Stimulated activated CD4-positive, alpha-beta T cell treated with anti-CD3 and anti-CD28 coated beads, Interleukin-1b, Interleukin-23, amount 100 ng/mL, for 4 hours (primary cell): ENCODE results near the gene SLC1A5.
"Not testable (repeated sequence)": the region's sequence is repeated elsewhere in the genome, so short reads cannot be mapped to it uniquely, and the experiment has no call there.

Experiments used
- DNase-seq, 2 donors: peaks; one replicate each; pipeline ENCODE4 v3.0.0-alpha.2; 2020; ENCODE audit warnings: low read depth in 2 of 2

Gene SLC1A5

DNA sequence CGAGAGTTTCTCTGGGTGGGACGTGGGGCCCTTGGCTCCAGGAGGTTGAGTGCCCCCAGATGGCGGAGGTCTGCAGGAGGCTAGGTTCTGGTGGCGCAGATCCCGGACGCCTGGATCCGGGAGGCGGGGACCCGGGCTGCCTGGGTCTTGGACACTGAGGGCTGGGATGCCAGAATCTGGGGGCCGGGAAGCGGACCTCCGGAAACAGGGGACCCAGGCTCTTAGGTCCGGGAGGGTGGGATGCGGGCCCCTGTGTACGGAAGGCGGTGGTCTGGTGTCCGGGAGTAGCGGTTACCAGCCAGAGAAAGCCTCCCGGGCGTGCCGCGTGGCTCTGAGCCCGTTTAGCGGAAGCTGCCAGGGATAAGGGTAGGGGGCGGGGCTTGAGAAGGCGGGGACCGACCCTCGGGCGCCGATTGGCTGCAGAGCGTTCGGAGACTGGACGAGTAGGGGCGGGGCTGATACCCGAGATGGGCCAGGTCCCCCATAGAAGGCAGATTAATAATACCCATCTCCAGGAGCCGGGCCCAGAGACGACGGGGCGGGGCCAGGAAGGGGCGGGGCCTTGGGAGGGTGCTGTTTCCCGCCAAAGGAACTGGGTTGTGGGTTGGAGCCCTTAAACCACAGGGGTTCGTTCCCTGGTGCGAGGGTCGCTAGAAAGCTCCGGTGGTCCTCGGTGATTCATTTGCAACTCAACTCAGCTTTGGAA is at the start of gene SLC1A5:
Gene SLC1A5 (minus strand): TSS at position 333 of the 706 bp plus-strand sequence. CDS start 629 bp downstream, outside the sequence.
- DNase-seq = peak; percentile 99

DNA sequence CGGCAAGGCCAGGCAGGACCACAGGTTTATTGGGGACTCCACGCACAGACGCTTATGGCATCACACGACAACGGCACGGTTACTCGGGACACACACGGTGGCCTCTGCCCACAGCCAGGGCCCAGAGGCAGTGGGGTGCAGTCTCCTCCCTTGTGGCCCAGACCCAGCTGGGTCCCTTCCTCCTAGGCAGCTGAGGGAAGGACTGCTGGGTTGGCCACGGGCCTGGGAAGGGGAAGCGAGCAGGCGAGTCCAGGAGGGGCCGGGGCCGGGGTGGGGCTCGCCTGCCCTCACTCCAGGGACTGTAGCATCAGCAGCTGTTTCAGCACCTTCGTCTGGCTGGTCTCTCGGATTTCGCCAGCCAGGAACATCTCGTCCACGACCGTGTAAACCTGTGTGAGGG is 49.8 kb upstream of the SLC1A5 start:
- DNase-seq = no peak

DNA sequence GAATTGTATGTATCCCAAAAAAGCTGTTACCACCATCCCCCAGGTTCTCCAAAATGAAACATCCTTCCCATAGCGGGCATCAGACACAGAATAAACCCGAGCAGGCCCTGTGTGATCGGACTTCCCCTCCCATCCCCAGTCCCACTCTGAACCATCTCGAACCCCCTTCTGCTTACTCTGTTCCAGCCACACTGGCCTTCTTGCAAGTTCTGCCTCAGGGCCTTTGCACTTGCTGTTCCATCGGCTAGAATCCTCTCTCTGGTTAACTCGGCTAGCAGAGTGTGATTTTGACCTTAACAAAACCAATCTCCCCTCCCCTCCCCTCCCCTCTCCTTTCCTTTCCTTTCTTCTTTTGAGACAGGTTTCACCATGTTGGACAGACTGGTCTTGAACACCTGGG is 46.6 kb upstream of the SLC1A5 start:
- no peak for DNase-seq

DNA sequence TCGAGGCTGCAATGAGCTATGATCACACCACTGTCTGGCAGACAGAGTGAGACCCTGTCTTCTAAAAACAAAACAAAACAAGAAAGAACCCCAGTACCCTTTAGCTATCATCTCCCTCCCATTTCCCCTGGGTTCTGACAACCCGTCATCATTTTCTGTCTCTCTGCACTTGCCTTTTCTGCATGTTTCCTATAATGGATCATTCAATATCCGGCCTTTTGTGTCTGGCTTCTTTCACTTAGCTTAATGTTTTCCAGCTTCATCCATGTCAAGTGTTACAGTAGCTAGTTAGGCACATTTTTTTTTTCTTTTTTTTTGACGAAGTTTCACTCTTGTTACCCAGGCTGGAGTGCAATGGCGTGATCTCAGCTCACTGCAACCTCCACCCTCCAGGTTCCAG is 45.7 kb upstream of the SLC1A5 start:
- DNase-seq = no peak

GRCh38 chr19:46830864-46831263 is 42.5 kb upstream of the SLC1A5 start:
- no peak for DNase-seq

DNA sequence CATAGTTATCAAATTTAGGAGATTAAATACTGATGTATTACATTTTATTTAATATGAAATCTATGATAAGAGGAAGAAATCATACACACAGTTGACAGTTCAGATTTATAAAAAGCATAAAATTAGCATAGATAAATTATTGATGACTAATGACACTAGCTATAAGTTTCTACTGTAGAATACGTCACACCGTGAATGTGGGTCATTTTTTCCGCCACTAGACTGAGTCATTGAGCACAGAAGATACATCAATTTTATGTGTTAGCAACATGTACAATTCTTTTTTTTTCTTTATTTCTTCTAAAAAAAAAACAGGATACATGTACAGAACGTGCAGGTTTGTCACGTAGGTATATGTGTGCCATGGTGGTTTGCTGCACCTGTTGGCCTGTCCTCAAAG is 40.1 kb upstream of the SLC1A5 start:
- peak; percentile 11 to 46 for DNase-seq

GRCh38 chr19:46825731-46826055 is 37.3 kb upstream of the SLC1A5 start:
- no peak for DNase-seq

DNA sequence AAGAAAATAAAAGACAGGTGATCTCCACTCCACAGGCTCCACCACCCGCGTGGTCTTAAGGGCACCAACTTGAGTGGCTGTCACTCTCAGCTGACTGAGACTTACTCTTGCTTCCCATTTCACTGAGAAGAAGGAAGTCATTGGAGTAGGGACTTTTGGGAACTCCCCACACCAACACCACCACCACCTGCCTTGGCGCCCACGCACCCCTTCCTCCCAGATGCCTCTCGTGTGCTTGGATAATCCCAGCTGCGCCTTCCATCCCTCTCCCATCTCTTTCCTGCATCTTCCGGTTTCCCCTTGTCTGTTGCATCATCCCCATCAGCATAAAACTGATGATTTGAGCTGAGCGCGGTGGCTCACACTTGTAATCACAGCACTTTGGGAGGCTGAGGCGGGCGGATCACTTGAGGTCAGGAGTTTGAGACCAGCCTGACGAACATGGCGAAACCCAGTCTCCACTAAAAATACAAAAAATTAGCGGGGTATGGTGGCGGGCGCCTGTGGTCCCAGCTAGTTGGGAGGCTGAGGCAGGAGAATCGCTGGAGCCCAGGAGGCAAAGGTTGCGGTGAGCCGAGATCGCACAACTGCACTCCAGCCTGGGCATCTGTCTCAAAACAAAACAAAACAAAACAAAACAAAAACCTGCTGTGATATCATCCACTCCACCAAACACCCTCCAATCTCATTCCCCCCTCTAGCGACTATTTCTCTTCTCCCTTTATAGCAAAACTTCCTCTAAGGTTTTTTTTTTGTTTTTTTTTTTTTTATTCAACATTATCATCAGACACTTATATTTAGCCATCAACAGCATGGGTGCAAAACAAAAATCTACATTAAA is 36.7 kb upstream of the SLC1A5 start:
- no peak for DNase-seq

- DNase-seq = no peak
Observed at GRCh38 chr19:46823049-46823448, 34.7 kb upstream of the SLC1A5 start.

- DNase-seq = not testable (repeated sequence)
Observed at GRCh38 chr19:46822410-46822787, 34.0 kb upstream of the SLC1A5 start.

DNA sequence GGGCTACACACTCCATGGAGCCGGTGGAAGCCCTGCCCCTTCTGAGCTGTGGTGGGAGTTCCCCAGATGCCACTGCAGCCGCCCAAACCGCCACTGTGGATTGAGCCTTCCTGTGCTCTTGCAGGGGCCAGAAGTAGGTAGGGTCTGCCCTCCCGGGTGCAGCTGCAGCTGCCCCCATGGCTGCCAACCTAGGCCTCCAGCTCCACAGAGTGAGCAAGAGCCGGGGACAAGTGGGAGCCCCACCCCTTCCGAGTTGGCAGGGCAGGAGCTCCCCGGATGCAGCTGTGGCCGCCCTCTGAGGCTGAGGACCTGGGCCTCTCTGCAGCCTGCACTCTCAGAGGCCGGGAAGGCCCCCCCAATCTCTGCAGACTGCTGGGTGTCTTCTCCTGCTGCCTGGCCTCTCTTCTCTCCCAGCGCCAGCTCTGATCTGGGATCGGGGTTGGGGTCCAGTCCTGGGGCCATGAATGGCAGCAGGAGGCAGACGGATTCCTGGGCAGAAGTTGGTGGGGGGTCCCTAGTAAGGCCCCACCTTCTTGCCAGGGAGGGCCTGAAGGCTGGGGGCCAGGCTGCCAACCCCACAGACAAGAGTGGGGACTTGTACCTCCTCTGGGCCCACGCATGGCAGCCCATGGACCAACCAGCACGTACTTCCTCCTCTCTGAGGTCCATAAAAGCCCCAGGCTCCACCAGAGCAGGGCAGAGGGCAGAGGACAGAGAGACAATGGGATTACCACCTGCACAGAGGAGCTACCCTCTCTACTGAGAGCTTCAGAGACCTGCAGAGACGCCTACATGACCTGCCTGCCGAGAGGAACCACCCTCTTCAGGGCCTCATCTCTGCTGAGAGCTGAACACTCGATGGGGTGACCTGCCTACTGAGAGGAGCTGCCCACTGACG is 33.4 kb upstream of the SLC1A5 start:
- DNase-seq = peak; percentile 32

DNA sequence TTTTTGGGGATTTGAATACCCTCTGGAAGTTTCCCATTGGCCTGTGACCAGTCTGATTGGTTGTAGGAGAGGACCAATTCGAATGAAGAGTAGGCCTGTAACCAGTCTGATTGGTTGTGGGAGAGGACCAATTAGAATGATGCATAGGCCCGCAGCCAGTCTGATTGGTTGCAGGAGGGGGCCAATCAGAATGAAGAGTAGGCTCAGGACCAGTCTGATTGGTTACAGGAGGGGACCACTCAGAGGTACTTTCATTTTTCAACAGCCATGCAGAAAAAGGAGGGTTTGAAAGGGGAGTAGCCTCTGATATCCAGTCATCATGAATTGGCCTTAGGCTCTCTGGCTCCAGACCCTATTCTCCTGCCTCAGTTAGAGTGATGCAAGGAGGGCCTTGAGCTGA is 30.4 kb upstream of the SLC1A5 start:
- DNase-seq = no peak

- DNase-seq = no peak
Observed at GRCh38 chr19:46815833-46816627, 27.6 kb upstream of the SLC1A5 start.

- no peak for DNase-seq
Observed at GRCh38 chr19:46813839-46814358, 25.5 kb upstream of the SLC1A5 start.

- no peak for DNase-seq
Observed at GRCh38 chr19:46812977-46813838, 24.8 kb upstream of the SLC1A5 start.

DNA sequence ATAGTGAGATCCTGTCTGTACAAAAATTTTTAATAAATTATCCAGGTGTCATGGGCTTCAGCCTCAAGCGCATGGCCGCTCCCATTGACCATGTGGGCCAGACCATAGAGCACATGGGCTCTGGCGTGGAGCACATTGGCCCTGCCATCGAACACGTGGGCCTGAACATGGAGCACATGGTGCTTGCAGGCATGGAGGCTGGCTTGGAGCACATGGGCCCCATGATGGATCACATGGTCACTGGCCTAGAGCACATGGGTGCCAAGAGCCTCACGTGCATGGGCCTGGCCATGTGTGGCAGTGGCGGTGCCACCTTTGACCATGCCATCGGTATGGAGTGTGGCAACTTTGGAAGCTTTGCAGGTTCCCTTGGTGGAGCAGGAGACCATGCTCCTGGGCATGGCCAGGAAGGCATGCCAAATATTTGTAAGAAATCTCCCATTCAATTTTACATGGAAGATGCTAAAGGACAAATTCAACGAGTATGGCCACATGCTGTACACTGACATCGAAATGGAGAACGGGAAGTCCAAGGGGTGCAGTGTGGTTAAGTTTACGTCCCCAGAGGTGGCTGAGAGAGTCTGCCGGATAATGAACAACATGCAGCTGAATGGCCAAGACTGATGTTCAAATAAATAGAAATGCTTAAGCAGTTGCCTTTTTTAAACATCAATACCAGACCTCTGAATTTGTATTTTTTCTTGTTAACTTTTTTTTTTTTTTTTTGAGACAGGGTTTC is 21.3 kb upstream of the SLC1A5 start:
- DNase-seq = no peak

DNA sequence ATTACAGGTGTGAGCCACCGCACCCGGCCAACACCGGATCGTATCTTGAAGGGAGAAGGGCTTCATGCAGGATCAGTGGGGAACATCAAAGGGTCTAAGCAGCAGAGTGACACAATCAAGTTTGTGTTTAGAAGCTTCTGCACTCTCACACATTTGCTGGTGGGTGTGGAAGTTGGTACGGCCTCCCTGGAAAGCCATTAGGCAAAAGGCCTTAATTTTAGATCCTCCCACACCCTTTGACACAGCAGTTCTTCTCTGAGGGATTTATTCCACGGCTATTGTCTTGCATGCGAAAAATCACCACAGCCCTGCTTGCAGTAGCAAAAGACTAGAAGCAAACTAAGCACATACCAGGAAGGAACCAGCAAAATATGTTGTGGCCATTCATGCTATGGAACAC is 18.3 kb upstream of the SLC1A5 start:
- no peak for DNase-seq

GRCh38 chr19:46804432-46804831 is 16.0 kb upstream of the SLC1A5 start:
- not testable (repeated sequence) for DNase-seq

GRCh38 chr19:46803555-46803954 is 15.2 kb upstream of the SLC1A5 start:
- DNase-seq = no peak

GRCh38 chr19:46802152-46802551 is 13.8 kb upstream of the SLC1A5 start:
- DNase-seq = no peak
